Esophagus mucosa (tissue), 1 donor: ENCODE data around the gene MANSC4. TPM values are rescaled to one million over a fixed set of nuclear protein-coding genes. Genes with fewer than 3 reads are reported as not detected.
A peak's percentile ranks its signal among the peaks of the same experiment; 100 is the strongest.
"Not testable (repeated sequence)": the region's sequence is repeated elsewhere in the genome, so short reads cannot be mapped to it uniquely, and the experiment has no call there.

Source experiments
- ATAC-seq: fragments of 200-7000 bp; cut with Tn5 transposase; one replicate; pipeline ENCODE4 v1.9.1; 2020
- total RNA-seq: library from RNA; stranded (reverse); gene quantifications from one replicate; pipeline ENCODE4 v1.2.4, GENCODE V29; 2023
- donor health status: DM: yes; HTN: yes; CAD: no.

Gene MANSC4
- total RNA-seq, 1 donor from 2014 or later, result not detected

DNA sequence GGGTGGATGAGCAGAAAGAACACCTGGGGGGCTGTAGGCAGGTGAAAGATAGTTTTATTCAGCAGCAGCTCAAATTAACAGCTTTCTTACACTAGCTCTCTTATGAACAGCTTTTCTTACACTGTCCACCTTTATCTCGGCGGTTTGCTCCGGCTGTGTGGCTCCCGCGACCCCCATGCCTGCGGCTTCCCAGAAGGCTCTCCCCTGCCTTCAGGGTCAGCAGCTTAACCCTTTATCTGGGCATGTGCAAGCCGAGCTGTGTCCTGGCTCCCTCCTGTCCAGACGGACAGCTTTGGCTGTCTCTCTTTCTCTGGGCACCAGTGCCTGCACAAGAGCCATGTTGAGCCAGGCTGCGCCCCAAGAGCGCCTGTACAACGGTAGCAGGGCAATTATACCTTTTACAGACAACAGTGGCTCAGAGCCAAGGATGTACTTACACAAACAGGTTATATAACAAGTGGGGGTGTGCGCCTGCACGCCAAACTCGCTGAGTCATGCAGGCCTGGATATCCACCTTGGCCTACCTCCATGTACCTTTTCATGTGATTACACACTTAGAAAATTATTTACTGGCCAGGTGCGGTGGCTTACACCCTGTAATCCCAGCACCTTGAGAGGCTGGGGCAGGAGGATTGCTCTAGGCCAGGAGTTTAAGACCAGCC is 28.5 kb downstream of the MANSC4 start:
- peak; percentile 90 for ATAC-seq

DNA sequence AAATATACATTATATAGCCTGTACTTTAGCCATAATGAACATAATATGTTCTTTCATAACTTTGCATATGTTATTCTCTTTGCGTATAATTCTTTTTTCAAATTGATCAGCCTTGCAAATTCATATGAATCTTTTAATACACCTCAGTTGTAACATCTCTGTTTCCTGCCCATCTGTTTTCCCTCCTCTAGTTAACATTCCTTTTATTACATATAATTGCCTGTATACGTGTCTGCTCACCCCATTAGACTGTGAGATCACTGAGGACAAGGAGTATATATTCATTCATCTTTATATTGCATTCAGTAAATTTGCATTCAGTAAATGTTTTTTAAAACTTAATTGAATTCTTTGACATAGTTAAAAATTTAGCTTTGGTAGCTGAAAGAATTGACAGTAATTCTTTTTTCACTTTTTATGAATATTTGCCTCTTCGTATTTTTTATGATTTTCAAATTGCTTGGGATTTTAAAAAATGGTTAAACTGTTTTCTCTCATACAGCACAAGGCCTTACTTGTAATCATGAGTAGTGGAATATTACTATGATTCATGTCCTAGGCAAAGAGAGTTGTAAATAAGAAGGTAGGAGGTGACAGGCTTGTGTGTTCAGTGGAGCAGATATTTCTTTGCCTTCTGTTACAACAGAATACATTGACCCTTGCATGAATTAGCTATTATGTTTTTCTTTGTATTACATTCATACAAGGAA is 32.8 kb downstream of the MANSC4 start:
- no peak for ATAC-seq

DNA sequence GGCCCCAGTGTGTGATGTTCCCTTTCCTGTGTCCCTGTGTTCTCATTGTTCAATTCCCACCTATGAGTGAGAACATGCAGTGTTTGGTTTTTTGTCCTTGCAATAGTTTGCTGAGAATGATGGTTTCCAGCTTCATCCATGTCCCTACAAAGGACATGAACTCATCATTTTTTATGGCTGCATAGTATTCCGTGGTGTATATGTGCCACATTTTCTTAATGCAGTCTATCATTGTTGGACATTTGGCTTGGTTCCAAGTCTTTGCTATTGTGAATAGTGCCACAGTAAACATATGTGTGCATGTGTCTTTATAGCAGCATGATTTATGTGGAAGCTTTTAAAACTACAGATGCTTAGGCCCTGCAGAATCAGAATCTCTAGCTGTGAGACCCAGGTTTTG is 34.3 kb downstream of the MANSC4 start:
- ATAC-seq, result not testable (repeated sequence)

DNA sequence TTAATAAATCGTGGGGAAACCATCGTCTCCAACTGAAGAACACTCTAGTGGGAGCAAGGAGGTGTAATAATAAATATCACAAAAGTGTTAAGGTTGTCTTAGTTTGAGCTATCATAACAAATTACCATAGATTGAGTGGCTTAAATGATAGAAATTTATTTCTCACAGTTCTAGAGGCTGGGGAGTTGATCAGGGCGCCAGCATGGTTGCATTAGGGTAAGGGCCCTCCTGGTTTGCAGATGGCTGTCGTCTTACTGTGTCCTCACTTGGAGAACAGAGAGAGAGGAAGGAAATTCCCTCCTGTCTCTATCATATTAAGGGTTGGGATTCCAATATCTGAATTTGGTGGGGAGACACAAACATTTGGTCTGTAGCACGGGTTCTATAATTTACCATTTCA is 36.4 kb downstream of the MANSC4 start:
- no peak for ATAC-seq

DNA sequence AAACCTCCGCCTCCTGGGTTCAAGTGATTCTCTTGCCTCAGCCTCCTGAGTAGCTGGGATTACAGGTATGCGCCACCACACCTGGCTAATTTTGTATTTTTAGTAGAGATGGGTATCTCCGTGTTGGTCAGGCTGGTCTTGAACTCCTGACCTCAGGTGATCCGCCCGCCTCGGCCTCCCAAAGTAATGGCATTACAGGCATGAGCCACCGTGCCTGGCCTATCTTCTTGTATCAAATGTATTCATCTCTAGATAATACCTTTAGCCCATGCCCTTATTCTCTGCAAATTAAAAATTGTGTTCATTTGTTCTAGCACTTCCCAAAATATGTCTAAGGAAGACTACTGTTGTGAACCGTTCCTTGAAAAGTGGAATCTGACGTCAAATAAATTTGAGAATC is 45.7 kb downstream of the MANSC4 start:
- not testable (repeated sequence) for ATAC-seq

DNA sequence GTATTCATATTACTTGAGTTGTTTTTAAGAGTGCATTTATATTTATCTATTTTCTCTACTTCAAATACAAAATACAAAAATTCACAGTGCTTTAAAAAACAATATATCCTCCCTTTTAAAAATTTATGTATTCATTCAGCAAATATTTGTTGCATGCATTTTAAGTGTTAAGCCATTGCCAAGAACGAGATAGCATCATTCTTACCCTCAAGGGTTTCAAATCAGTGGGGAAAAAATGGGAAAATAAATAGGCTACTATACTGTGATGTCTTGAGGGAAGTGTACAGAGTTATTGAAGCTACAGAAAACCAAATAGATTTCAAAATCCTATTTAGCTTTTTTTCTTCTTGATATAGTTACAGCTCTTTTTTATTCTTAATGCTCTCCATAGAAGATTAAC is 46.2 kb downstream of the MANSC4 start:
- no peak for ATAC-seq

DNA sequence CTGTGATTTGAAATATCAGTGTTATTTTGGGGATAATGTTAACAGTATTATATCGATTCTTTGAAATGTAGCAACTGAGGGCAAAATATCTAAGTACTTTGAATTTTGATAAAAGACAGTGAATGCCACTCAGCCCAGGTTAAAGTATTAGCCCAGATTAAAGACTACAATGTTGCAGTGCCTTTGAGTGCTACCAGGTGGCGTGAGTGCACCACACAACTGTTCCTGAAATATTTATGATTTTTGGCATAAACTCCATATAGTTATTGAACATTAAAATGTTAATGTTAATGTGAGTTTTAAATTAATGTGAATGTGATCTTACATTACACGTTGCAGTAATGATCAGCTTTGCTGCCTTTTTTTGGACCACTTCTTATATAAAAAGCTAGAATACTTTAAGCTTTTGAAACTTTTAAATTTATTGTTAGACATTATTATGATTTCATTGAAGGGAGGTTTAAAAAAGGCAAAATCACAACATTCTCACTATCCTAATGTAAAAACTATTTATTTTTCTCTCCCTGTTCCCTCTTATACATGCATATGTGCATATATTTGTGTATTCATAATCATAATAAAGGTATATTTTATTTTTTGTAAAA is 46.9 kb downstream of the MANSC4 start:
- peak; percentile 77 for ATAC-seq

DNA sequence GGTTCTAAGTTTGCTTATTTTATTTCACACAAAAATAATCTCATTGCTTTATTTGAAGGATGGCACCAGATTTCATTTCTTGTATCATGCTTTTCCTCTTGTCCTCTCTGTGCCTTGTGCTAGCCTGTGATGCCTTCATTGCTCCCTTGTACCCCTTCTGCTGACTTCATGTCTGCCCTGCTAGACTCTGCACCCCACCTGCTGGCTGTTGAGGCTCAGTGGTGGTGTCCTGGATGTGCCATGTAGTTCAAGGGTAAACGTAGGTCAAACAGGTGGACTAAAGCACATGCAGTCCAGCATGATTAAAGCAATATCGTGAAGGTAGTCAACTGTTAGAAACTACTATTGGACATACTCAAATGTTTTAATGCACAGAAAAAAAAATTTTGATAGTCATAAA is 47.8 kb downstream of the MANSC4 start:
- ATAC-seq, result peak; percentile 52

DNA sequence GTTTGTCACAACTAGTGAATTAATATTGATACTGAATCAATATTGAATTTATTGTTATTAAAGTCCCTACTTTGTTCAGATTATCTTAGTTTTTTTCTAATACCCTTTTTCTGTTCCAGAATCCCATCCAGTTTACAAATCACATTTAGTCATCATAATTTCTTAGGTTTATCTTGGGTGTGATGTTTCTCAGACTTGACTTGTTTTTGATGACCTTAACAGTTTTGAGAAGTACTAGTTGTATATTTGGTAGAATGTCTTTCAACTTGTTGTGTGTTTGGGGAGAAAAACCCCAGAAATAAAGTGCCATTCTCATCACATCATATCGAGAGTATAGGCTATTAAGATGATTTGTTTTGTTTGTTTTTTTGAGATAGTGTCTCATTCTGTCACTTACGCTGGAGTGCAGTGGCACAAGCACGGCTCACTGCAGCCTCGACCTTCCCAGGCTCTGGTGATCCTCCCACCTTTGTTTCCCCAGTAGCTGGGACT is 49.9 kb downstream of the MANSC4 start:
- no peak for ATAC-seq

DNA sequence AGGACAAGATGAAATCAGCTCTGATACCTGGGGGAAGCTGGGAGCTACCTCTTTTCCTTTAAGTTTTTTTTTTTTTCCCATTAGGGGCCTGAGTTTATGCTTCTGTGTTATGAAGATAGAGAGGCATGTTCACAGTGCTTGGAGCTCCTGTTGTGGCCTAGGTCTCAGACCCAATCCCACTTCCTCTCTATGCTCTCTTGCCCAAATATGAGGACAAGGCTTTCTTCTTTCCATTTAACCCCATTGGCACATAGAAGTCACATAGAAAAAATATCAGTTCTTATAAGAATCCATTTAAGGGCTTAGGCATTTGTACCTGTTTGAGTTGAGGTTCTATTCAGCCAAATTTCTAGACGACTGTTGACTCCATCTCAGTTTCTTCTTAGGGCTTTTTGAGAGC is 56.8 kb downstream of the MANSC4 start:
- no peak for ATAC-seq

Other genes starting within 250 kb of the MANSC4 start
- gene REP15, start 83.8 kb downstream of the MANSC4 start, total RNA-seq, result 0.40 TPM
- 37.7 TPM for gene MRPS35, start 69.4 kb downstream of the MANSC4 start, total RNA-seq
- gene KLHL42, start within 50 bp of the MANSC4 start, total RNA-seq, result 7.1 TPM
- gene PTHLH, start 192.5 kb upstream of the MANSC4 start, total RNA-seq, result 19.0 TPM